ENCODE data around the gene PDSS2. TPM values are rescaled to one million over a fixed set of nuclear protein-coding genes. Genes with fewer than 3 reads are reported as not detected.
A peak's percentile ranks its signal among the peaks of the same experiment; 100 is the strongest.
"Not testable (repeated sequence)": the region's sequence is repeated elsewhere in the genome, so short reads cannot be mapped to it uniquely, and the experiment has no call there.

PDSS2 gene
- total RNA-seq, 1 donor from 2014 or later = 7.9 TPM

- Mint-ChIP-seq H3K27me3 (ENCODE audit: unreplicated experiment) (no peaks in the 10 kb centered on the region), H3K36me3 (ENCODE audit: low read depth, unreplicated experiment) (peaks cover 3% of the 10 kb centered on the region), H3K27ac (ENCODE audit: unreplicated experiment) (no peak overlapping the region), H3K4me1 (ENCODE audit: unreplicated experiment) (no peaks in the 10 kb centered on the region), H3K9me3 (ENCODE audit: unreplicated experiment) (no peaks in the 10 kb centered on the region), H3K4me3 (ENCODE audit: unreplicated experiment) (no peak overlapping the region)
- TF ChIP-seq, protein P1, sequence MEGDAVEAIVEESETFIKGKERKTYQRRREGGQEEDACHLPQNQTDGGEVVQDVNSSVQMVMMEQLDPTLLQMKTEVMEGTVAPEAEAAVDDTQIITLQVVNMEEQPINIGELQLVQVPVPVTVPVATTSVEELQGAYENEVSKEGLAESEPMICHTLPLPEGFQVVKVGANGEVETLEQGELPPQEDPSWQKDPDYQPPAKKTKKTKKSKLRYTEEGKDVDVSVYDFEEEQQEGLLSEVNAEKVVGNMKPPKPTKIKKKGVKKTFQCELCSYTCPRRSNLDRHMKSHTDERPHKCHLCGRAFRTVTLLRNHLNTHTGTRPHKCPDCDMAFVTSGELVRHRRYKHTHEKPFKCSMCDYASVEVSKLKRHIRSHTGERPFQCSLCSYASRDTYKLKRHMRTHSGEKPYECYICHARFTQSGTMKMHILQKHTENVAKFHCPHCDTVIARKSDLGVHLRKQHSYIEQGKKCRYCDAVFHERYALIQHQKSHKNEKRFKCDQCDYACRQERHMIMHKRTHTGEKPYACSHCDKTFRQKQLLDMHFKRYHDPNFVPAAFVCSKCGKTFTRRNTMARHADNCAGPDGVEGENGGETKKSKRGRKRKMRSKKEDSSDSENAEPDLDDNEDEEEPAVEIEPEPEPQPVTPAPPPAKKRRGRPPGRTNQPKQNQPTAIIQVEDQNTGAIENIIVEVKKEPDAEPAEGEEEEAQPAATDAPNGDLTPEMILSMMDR (IDR thresholded peaks at IDR 0.05; ENCODE audit: unreplicated experiment) = no peak
- no peak for DNase-seq (ENCODE audit: low spot score)
Measured at GRCh38 chr6:107171513-107171912, 287.9 kb downstream of the PDSS2 start.

DNA sequence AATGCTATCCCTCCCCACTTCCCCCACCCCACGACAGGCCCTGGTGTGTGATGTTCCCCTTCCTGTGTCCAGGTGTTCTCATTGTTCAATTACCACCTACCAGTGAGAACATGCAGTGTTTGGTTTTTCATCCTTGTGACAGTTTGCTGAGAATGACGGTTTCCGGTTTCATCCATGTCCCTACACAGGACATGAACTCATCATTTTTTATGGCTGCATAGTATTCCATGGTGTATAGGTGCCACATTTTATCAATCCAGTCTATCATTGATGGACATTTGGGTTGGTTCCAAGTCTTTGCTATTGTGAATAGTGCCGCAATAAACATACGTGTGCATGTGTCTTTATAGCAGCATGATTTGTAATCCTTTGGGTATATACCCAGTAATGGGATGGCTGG, 295.1 kb downstream of the PDSS2 start:
- not testable (repeated sequence) for H3K9me3 Mint-ChIP-seq (ENCODE audit: unreplicated experiment); H3K4me3 Mint-ChIP-seq (ENCODE audit: unreplicated experiment); H3K27me3 Mint-ChIP-seq (ENCODE audit: unreplicated experiment); DNase-seq (ENCODE audit: low spot score); H3K4me1 Mint-ChIP-seq (ENCODE audit: unreplicated experiment); H3K36me3 Mint-ChIP-seq (ENCODE audit: low read depth, unreplicated experiment); H3K27ac Mint-ChIP-seq (ENCODE audit: unreplicated experiment)

- H3K36me3 Mint-ChIP-seq (ENCODE audit: low read depth, unreplicated experiment) = no peaks in the 10 kb centered on the region
- H3K27ac Mint-ChIP-seq (ENCODE audit: unreplicated experiment) = no peak overlapping the region
- H3K27me3 Mint-ChIP-seq (ENCODE audit: unreplicated experiment) = no peaks in the 10 kb centered on the region
- H3K4me1 Mint-ChIP-seq (ENCODE audit: unreplicated experiment) = no peaks in the 10 kb centered on the region
- TF ChIP-seq, protein P1 (IDR thresholded peaks at IDR 0.05; ENCODE audit: unreplicated experiment) = no peak
- H3K4me3 Mint-ChIP-seq (ENCODE audit: unreplicated experiment) = no peak overlapping the region
- DNase-seq (ENCODE audit: low spot score) = no peak
- no peaks in the 10 kb centered on the region for H3K9me3 Mint-ChIP-seq (ENCODE audit: unreplicated experiment)
Measured at GRCh38 chr6:107161521-107161920, 297.8 kb downstream of the PDSS2 start.

DNA sequence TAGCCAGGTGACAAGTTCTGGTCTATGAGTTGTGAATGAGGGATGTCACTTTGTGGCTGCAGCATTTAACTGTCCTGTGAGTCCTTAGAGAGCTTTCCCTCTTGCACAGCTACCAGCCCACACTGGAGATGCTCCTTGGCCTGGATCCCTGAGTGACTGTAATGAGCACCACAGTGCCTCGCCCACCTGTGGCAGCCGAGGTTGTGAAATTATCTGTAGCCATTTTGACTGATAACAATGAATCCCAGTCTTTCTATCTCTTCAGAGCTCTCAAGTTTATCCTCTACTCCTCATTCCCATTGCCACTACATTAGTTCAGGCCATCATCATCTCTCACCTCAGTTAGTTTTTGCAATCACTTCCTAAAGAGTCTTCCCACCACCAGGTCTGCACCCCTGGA, 302.7 kb downstream of the PDSS2 start:
- H3K27ac Mint-ChIP-seq (ENCODE audit: unreplicated experiment) = no peak overlapping the region
- TF ChIP-seq, protein P1 (IDR thresholded peaks at IDR 0.05; ENCODE audit: unreplicated experiment) = no peak

DNA sequence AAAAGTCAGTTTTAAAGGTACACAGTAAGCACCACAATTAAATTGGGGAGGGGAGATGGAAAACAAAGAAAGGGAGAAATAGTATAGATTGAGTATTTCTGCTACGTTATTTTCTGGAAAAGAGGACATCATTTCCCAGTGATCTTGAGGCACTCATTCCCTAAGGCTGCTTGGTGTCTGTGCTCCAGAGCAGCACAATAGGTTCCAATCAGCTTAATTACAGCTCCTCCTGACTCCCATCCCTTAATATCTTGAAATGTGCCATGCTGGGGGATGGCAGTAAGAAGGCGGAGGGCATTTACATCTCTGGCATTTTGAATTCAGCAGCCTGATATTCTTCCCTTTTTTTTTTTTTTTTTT, 304.6 kb downstream of the PDSS2 start:
- no peak for DNase-seq (ENCODE audit: low spot score)
- TF ChIP-seq, protein P1 (IDR thresholded peaks at IDR 0.05; ENCODE audit: unreplicated experiment) = no peak
- H3K27me3 Mint-ChIP-seq (ENCODE audit: unreplicated experiment) = peaks cover 8% of the 10 kb centered on the region
- no peak overlapping the region for H3K4me3 Mint-ChIP-seq (ENCODE audit: unreplicated experiment)
- H3K36me3 Mint-ChIP-seq (ENCODE audit: low read depth, unreplicated experiment) = no peaks in the 10 kb centered on the region
- peak overlapping the region; percentile 92 for H3K27ac Mint-ChIP-seq (ENCODE audit: unreplicated experiment)
- peaks cover 5% of the 10 kb centered on the region for H3K4me1 Mint-ChIP-seq (ENCODE audit: unreplicated experiment)
- no peaks in the 10 kb centered on the region for H3K9me3 Mint-ChIP-seq (ENCODE audit: unreplicated experiment)

More for the DNA sequence above, 302.7 kb downstream of the PDSS2 start:
- Mint-ChIP-seq H3K9me3 (ENCODE audit: unreplicated experiment) (no peaks in the 10 kb centered on the region), H3K4me3 (ENCODE audit: unreplicated experiment) (no peak overlapping the region), H3K4me1 (ENCODE audit: unreplicated experiment) (peaks cover 5% of the 10 kb centered on the region), H3K27me3 (ENCODE audit: unreplicated experiment) (peaks cover 3% of the 10 kb centered on the region), H3K36me3 (ENCODE audit: low read depth, unreplicated experiment) (no peaks in the 10 kb centered on the region)
- no peak for DNase-seq (ENCODE audit: low spot score)
